A673 (cell line): ENCODE results near the gene PRRT1. TPM values are rescaled to one million over a fixed set of nuclear protein-coding genes. Genes with fewer than 3 reads are reported as not detected.
"Not testable (repeated sequence)": the region's sequence is repeated elsewhere in the genome, so short reads cannot be mapped to it uniquely, and the experiment has no call there.

Experiments
- BruUV-seq: library from RNA; stranded (reverse); fragments of 400-500 nt; replicated peaks from 2 replicates; lab custom pipeline; 2021; lab: Mats Ljungman, UMichigan
- CTCF ChIA-PET: fragments of 300-600 bp; sonication (Branson Sonifier 250); formaldehyde crosslinking; loops from one replicate; lab custom pipeline; 2022; ENCODE audit warnings: antibody characterized with exemption; lab: Charles Lee
- POLR2A ChIA-PET: fragments of 300-600 bp; sonication (Branson Sonifier 250); formaldehyde crosslinking; loops from one replicate; lab custom pipeline; 2022; ENCODE audit warnings: antibody characterized with exemption; ENCODE audit not compliant: low non-redundant PET; lab: Charles Lee
- DNase-seq: peaks from one replicate; pipeline ENCODE4 v3.0.0-alpha.2; 2015; ENCODE audit warnings: low spot score
- H3K27ac ChIP-seq: fragments of 200-600 bp; sonication (generic); 2 replicates; pipeline ENCODE4 v1.5.1; 2016; ENCODE audit warnings: mixed run types, low read depth, mild to moderate bottlenecking, mixed read lengths, antibody characterized with exemption, low read length; ENCODE audit not compliant: poor library complexity, severe bottlenecking
- H3K27me3 ChIP-seq: fragments of 200-600 bp; sonication (generic); replicated peaks from 2 replicates; pipeline ENCODE4 v1.6.1; 2017; ENCODE audit warnings: mixed run types, low read depth, mild to moderate bottlenecking, mixed read lengths, antibody characterized with exemption, low read length; ENCODE audit not compliant: insufficient read depth, poor library complexity
- H3K36me3 ChIP-seq: fragments of 200-600 bp; sonication (generic); 2 replicates; pipeline ENCODE4 v1.6.1; 2016; ENCODE audit warnings: mixed run types, mild to moderate bottlenecking, mixed read lengths, antibody characterized with exemption, low read length; ENCODE audit not compliant: insufficient read depth, poor library complexity, severe bottlenecking
- H3K4me1 ChIP-seq: fragments of 200-600 bp; sonication (generic); 2 replicates; pipeline ENCODE4 v1.6.1; 2017; ENCODE audit warnings: mixed run types, mild to moderate bottlenecking, mixed read lengths, antibody characterized with exemption, low read length; ENCODE audit not compliant: insufficient read depth, poor library complexity, severe bottlenecking
- H3K4me3 ChIP-seq: fragments of 200-600 bp; sonication (generic); 2 replicates; pipeline ENCODE4 v1.5.1; 2016; ENCODE audit warnings: low read depth, mixed run types, mild to moderate bottlenecking, mixed read lengths, low read length; ENCODE audit not compliant: poor library complexity, severe bottlenecking
- H3K9me3 ChIP-seq: fragments of 200-600 bp; sonication (generic); 2 replicates; pipeline ENCODE4 v1.6.1; 2016; ENCODE audit warnings: mixed run types, low read depth, mild to moderate bottlenecking, mixed read lengths, antibody characterized with exemption, low read length; ENCODE audit not compliant: poor library complexity, severe bottlenecking
- CTCF ChIP-seq: fragments of 300-800, 200-600 bp; sonication (generic); conservative IDR thresholded peaks from 2 replicates; pipeline ENCODE4 v1.5.1; 2017; ENCODE audit warnings: low read depth, mild to moderate bottlenecking, antibody characterized with exemption, low read length, moderate library complexity, mixed read lengths
- EZH2 ChIP-seq: fragments of 200-600 bp; sonication (generic); IDR thresholded peaks from 2 replicates; pipeline ENCODE4 v1.6.1; 2017; ENCODE audit warnings: borderline replicate concordance, low read depth, mild to moderate bottlenecking, mixed read lengths, antibody characterized with exemption, low read length; ENCODE audit not compliant: poor library complexity, severe bottlenecking
- intact Hi-C: fragments of 100-400 bp; cut with micrococcal nuclease; formaldehyde crosslinking; loops from one replicate; pipeline ENCODE4 v1.10.0; 2022; ENCODE audit not compliant: unreplicated experiment
- total RNA-seq: library from RNA; stranded (reverse); gene quantifications from 2 replicates; pipeline ENCODE4 v1.2.3, GENCODE V29; 2021

Gene PRRT1
- total RNA-seq, 1 experiment from 2014 or later = 4.5 TPM

GRCh38 chr6:32188381-32189068 lies 36.8 kb upstream of the PRRT1 start:
- intact Hi-C loops = no loop called here

GRCh38 chr6:32187725-32188380 lies 36.1 kb upstream of the PRRT1 start:
- Histone ChIP-seq H3K27ac (peak overlapping the region; percentile 94), H3K4me3 (peak overlapping the region; percentile 69), H3K4me1 (peaks cover 18% of the 10 kb centered on the region), H3K36me3 (peaks cover 33% of the 10 kb centered on the region)
- BruUV-seq, intact Hi-C loops, DNase-seq, H3K9me3 ChIP-seq, POLR2A ChIA-PET, H3K27me3 ChIP-seq, CTCF ChIA-PET: not testable (repeated sequence)

More at GRCh38 chr6:32188381-32189068, 36.8 kb upstream of the PRRT1 start:
- Histone ChIP-seq H3K36me3 (peaks cover 27% of the 10 kb centered on the region), H3K4me3 (peak overlapping the region; percentile 69), H3K9me3 (no peaks in the 10 kb centered on the region), H3K27me3 (no peaks in the 10 kb centered on the region), H3K27ac (peak overlapping the region; percentile 94), H3K4me1 (peaks cover 20% of the 10 kb centered on the region)
- TF ChIP-seq EZH2 (no peak), CTCF (no peak)
- ChIA-PET POLR2A (no interaction called here), CTCF (no interaction called here)
- no TSS peak for BruUV-seq
- DNase-seq = no peak

GRCh38 chr6:32187009-32187709 lies 35.4 kb upstream of the PRRT1 start:
- POLR2A ChIA-PET = no interaction called here
- Histone ChIP-seq H3K27ac (peak overlapping the region; percentile 32), H3K9me3 (no peaks in the 10 kb centered on the region), H3K4me1 (peaks cover 11% of the 10 kb centered on the region), H3K4me3 (no peak overlapping the region), H3K36me3 (peaks cover 39% of the 10 kb centered on the region), H3K27me3 (no peaks in the 10 kb centered on the region)
- TF ChIP-seq CTCF (no peak), EZH2 (no peak)
- BruUV-seq = no TSS peak
- intact Hi-C loops = no loop called here
- CTCF ChIA-PET = no interaction called here
- DNase-seq = no peak

- DNase-seq, intact Hi-C loops, H3K9me3 ChIP-seq, H3K4me3 ChIP-seq, H3K4me1 ChIP-seq, CTCF ChIA-PET, H3K27me3 ChIP-seq, BruUV-seq: not testable (repeated sequence)
- POLR2A ChIA-PET = interaction anchor here (0.7 kb wide), 1 partner anchor 1455 kb away, joined by 8 read pairs; no protein-coding TSS in a partner anchor
- peak overlapping the region; percentile 42 for H3K27ac ChIP-seq
- peaks cover 43% of the 10 kb centered on the region for H3K36me3 ChIP-seq
Observed at GRCh38 chr6:32186151-32186840, 34.6 kb upstream of the PRRT1 start.

- intact Hi-C loops, H3K4me1 ChIP-seq, BruUV-seq, H3K4me3 ChIP-seq, H3K27me3 ChIP-seq, H3K9me3 ChIP-seq: not testable (repeated sequence)
- ChIA-PET POLR2A (interaction anchor here (0.6 to 0.7 kb wide), 2 partner anchors 1114 to 1455 kb away, joined by 3 to 8 read pairs; no protein-coding TSS in a partner anchor), CTCF (interaction anchor here (0.6 kb wide), 2 partner anchors 644 to 1859 kb away, joined by 4 to 6 read pairs; no protein-coding TSS in a partner anchor)
- H3K36me3 ChIP-seq = peaks cover 45% of the 10 kb centered on the region
- peak; percentile 90 for DNase-seq
- peak overlapping the region; percentile 42 for H3K27ac ChIP-seq
Observed at GRCh38 chr6:32185681-32186131, 34.0 kb upstream of the PRRT1 start.
